NB4 (cell line): ENCODE data around the gene POLR3E.

ENCODE experiments used
- CTCF ChIP-seq: IDR thresholded peaks from one replicate; pipeline ENCODE4 v1.5.1; 2012; ENCODE audit warnings: low read depth, low read length
- MAX ChIP-seq: IDR thresholded peaks from 2 replicates; pipeline ENCODE4 v1.6.1; 2011; ENCODE audit warnings: low read depth, low read length

GRCh38 chr16:22353191-22353919, 56.1 kb downstream of the POLR3E start:
- TF ChIP-seq CTCF: no peak
- peak; percentile 48 for TF ChIP-seq MAX
